ENCODE data around the gene SOX5. TPM values are rescaled to one million over a fixed set of nuclear protein-coding genes. Genes with fewer than 3 reads are reported as not detected.

Gene SOX5
- total RNA-seq, 1 experiment from 2014 or later, result not detected

- DNase-seq (ENCODE audit: low spot score), result no peak
Measured at GRCh38 chr12:23694307-23694706, 255.2 kb downstream of the SOX5 start.

GRCh38 chr12:23687947-23688346 lies 261.5 kb downstream of the SOX5 start:
- DNase-seq (ENCODE audit: low spot score), result no peak

GRCh38 chr12:23686095-23686494 lies 263.4 kb downstream of the SOX5 start:
- DNase-seq (ENCODE audit: low spot score), result no peak

- no peak for DNase-seq (ENCODE audit: low spot score)
Measured at GRCh38 chr12:23684121-23684520, 265.3 kb downstream of the SOX5 start.

- no peak for DNase-seq (ENCODE audit: low spot score)
Measured at GRCh38 chr12:23681237-23681636, 268.2 kb downstream of the SOX5 start.

GRCh38 chr12:23674064-23674463 lies 275.4 kb downstream of the SOX5 start:
- DNase-seq (ENCODE audit: low spot score), result no peak

GRCh38 chr12:23671881-23672280 lies 277.6 kb downstream of the SOX5 start:
- no peak for DNase-seq (ENCODE audit: low spot score)

- DNase-seq (ENCODE audit: low spot score), result no peak
Measured at GRCh38 chr12:23670684-23671083, 278.8 kb downstream of the SOX5 start.

GRCh38 chr12:23669691-23670090 lies 279.8 kb downstream of the SOX5 start:
- DNase-seq (ENCODE audit: low spot score), result no peak

- DNase-seq (ENCODE audit: low spot score), result no peak
Measured at GRCh38 chr12:23666866-23667265, 282.6 kb downstream of the SOX5 start.

- no peak for DNase-seq (ENCODE audit: low spot score)
Measured at GRCh38 chr12:23662966-23663365, 286.5 kb downstream of the SOX5 start.

GRCh38 chr12:23659131-23659530 lies 290.3 kb downstream of the SOX5 start:
- DNase-seq (ENCODE audit: low spot score), result peak; percentile 2

- DNase-seq (ENCODE audit: low spot score), result no peak
Measured at GRCh38 chr12:23657598-23657997, 291.9 kb downstream of the SOX5 start.

GRCh38 chr12:23655884-23656283 lies 293.6 kb downstream of the SOX5 start:
- DNase-seq (ENCODE audit: low spot score), result no peak

GRCh38 chr12:23655112-23655511 lies 294.4 kb downstream of the SOX5 start:
- DNase-seq (ENCODE audit: low spot score), result no peak

GRCh38 chr12:23648546-23648945 lies 300.9 kb downstream of the SOX5 start:
- no peak for DNase-seq (ENCODE audit: low spot score)

GRCh38 chr12:23640754-23641153 lies 308.7 kb downstream of the SOX5 start:
- no peak for DNase-seq (ENCODE audit: low spot score)

- no peak for DNase-seq (ENCODE audit: low spot score)
Measured at GRCh38 chr12:23634344-23634743, 315.1 kb downstream of the SOX5 start.

GRCh38 chr12:23631786-23632377 lies 317.6 kb downstream of the SOX5 start:
- no peak for DNase-seq (ENCODE audit: low spot score)

GRCh38 chr12:23630524-23630923 lies 318.9 kb downstream of the SOX5 start:
- no peak for DNase-seq (ENCODE audit: low spot score)

- no peak for DNase-seq (ENCODE audit: low spot score)
Measured at GRCh38 chr12:23628806-23629205, 320.7 kb downstream of the SOX5 start.

- no peak for DNase-seq (ENCODE audit: low spot score)
Measured at GRCh38 chr12:23626791-23627190, 322.7 kb downstream of the SOX5 start.

GRCh38 chr12:23621900-23622299 lies 327.6 kb downstream of the SOX5 start:
- DNase-seq (ENCODE audit: low spot score), result no peak

GRCh38 chr12:23618718-23619117 lies 330.8 kb downstream of the SOX5 start:
- no peak for DNase-seq (ENCODE audit: low spot score)

Measured in HT-29 (cell line).